SK-N-SH (cell line): ENCODE data around the gene C9. TPM values are rescaled to one million over a fixed set of nuclear protein-coding genes. Genes with fewer than 3 reads are reported as not detected.

Source experiments
- CTCF ChIA-PET: fragments of 300-600, 350-600 bp; formaldehyde crosslinking; extraction: SDS; loops from one replicate; lab custom pipeline; 2021; lab: Yijun Ruan, JAX
- POLR2A ChIA-PET: fragments of 350-600 bp; sonication (Branson Sonifier 250); formaldehyde crosslinking; extraction: SDS; loops from one replicate; lab custom pipeline; 2020; ENCODE audit warnings: antibody characterized with exemption, inconsistent platforms; lab: Yijun Ruan, JAX
- DNase-seq: peaks from one replicate; pipeline ENCODE4 v3.0.0; 2012
- H2AFZ ChIP-seq: fragments of 200-600 bp; sonication (generic); 2 replicates; pipeline ENCODE4 v1.8.1; 2016; ENCODE audit warnings: antibody characterized with exemption, mild to moderate bottlenecking, low read depth
- H3F3A ChIP-seq: fragments of 200-600 bp; sonication (generic); replicated peaks from 2 replicates; pipeline ENCODE3; 2016; ENCODE audit warnings: antibody characterized with exemption, mild to moderate bottlenecking; ENCODE audit not compliant: insufficient read depth
- H3K27ac ChIP-seq, 2 experiments: fragments of 200-500 bp in 1 of 2; fragments of 200-600 bp in 1 of 2; sonication (Bioruptor generic) in 1 of 2; sonication (generic), shearing (Covaris generic) in 1 of 2; 2 replicates each; pipeline versions ENCODE4 v1.5.1 to v1.6.1; 2014 to 2016; ENCODE audit warnings: low read depth in 2 of 2, inconsistent platforms in 1 of 2, low read length in 1 of 2, mild to moderate bottlenecking in 1 of 2, mixed read lengths in 1 of 2
- H3K27me3 ChIP-seq: fragments of 200-600 bp; sonication (generic), shearing (Covaris generic); 2 replicates; pipeline ENCODE4 v1.6.1; 2016; ENCODE audit warnings: mixed run types; ENCODE audit not compliant: insufficient read depth
- H3K36me3 ChIP-seq, 2 experiments: fragments of 200-500 bp in 1 of 2; fragments of 200-600 bp in 1 of 2; sonication (Bioruptor generic) in 1 of 2; sonication (generic) in 1 of 2; replicated peaks in 1 of 2; 2 replicates each; pipeline versions ENCODE3 to v1.5.1; 2014 to 2016; ENCODE audit warnings: low read length in 1 of 2, mild to moderate bottlenecking in 1 of 2; ENCODE audit not compliant: insufficient read depth in 2 of 2, control insufficient read depth in 1 of 2
- H3K4me1 ChIP-seq, 2 experiments: fragments of 200-500 bp in 1 of 2; fragments of 200-600 bp in 1 of 2; sonication (Bioruptor generic) in 1 of 2; sonication (generic), shearing (Covaris generic) in 1 of 2; 2 replicates each; pipeline versions ENCODE4 v1.5.1 to v1.6.1; 2014 to 2016; ENCODE audit warnings: low read depth in 1 of 2, low read length in 1 of 2, mixed run types in 1 of 2; ENCODE audit not compliant: insufficient read depth in 2 of 2, control insufficient read depth in 1 of 2
- H3K4me2 ChIP-seq: fragments of 200-600 bp; sonication (generic), shearing (Covaris generic); 2 replicates; pipeline ENCODE4 v1.6.1; 2017; ENCODE audit warnings: mixed run types
- H3K4me3 ChIP-seq, 2 experiments: fragments of 200-500 bp in 1 of 2; fragments of 200-600 bp in 1 of 2; sonication (Bioruptor generic) in 1 of 2; sonication (generic), shearing (Covaris generic) in 1 of 2; 2 replicates each; pipeline versions ENCODE4 v1.5.1 to v1.8.1; 2014 to 2016; ENCODE audit warnings: low read depth in 2 of 2, inconsistent platforms in 1 of 2, low read length in 1 of 2, mild to moderate bottlenecking in 1 of 2, mixed read lengths in 1 of 2, moderate library complexity in 1 of 2
- H3K79me2 ChIP-seq: fragments of 200-600 bp; sonication (generic); 2 replicates; pipeline ENCODE4 v1.8.1; 2017; ENCODE audit warnings: mild to moderate bottlenecking; ENCODE audit not compliant: insufficient read depth
- H3K9ac ChIP-seq: fragments of 200-600 bp; sonication (generic); 2 replicates; pipeline ENCODE4 v1.6.1; 2017; ENCODE audit warnings: mixed run types
- H3K9me2 ChIP-seq: fragments of 200-600 bp; sonication (generic); 2 replicates; pipeline ENCODE4 v1.6.1; 2017; ENCODE audit warnings: mixed run types
- H3K9me3 ChIP-seq: fragments of 200-600 bp; sonication (generic); 2 replicates; pipeline ENCODE4 v1.6.1; 2017; ENCODE audit warnings: mixed run types, mild to moderate bottlenecking, moderate library complexity
- H4K20me1 ChIP-seq: fragments of 200-600 bp; sonication (generic); 2 replicates; pipeline ENCODE4 v1.6.1; 2017; ENCODE audit warnings: mild to moderate bottlenecking, mixed run types; ENCODE audit not compliant: insufficient read depth
- CHD2 ChIP-seq: fragments of 150-350 bp; IDR thresholded peaks from 2 replicates; pipeline ENCODE4 v1.6.1; 2018; ENCODE audit warnings: low read length; ENCODE audit not compliant: partially characterized antibody
- CTCF ChIP-seq: fragments of 200-600 bp; sonication (generic); IDR thresholded peaks from 2 replicates; pipeline ENCODE4 v1.6.1; 2017; ENCODE audit warnings: antibody characterized with exemption, mild to moderate bottlenecking, moderate library complexity
- EP300 ChIP-seq, 2 experiments: IDR thresholded peaks; 2 replicates each; pipeline versions ENCODE4 v1.4.0 to v1.6.1; 2012; ENCODE audit warnings: borderline replicate concordance in 1 of 2, low read depth in 1 of 2, low read length in 1 of 2
- FOSL2 ChIP-seq: IDR thresholded peaks from 2 replicates; pipeline ENCODE4 v1.4.0; 2012; ENCODE audit warnings: low read depth, mild to moderate bottlenecking, moderate library complexity, borderline replicate concordance
- GABPA ChIP-seq: IDR thresholded peaks from 2 replicates; pipeline ENCODE4 v1.4.0; 2012; ENCODE audit warnings: low read depth, mild to moderate bottlenecking
- MEF2A ChIP-seq: IDR thresholded peaks from 2 replicates; pipeline ENCODE4 v1.4.0; 2012; ENCODE audit warnings: low read depth, borderline replicate concordance
- RAD21 ChIP-seq: IDR thresholded peaks from 2 replicates; pipeline ENCODE4 v1.6.1; 2012; ENCODE audit warnings: mild to moderate bottlenecking, low read length
- RFX5 ChIP-seq: IDR thresholded peaks from 2 replicates; pipeline ENCODE4 v1.6.1; 2012; ENCODE audit warnings: mild to moderate bottlenecking, improper control_type of control experiment, low read length
- RXRA ChIP-seq: IDR thresholded peaks from 2 replicates; pipeline ENCODE4 v1.4.0; 2012; ENCODE audit warnings: low read depth, mild to moderate bottlenecking, borderline replicate concordance
- SMC3 ChIP-seq: IDR thresholded peaks from 2 replicates; pipeline ENCODE4 v1.6.1; 2012; ENCODE audit warnings: low read depth, low read length, improper control_type of control experiment
- ZBTB33 ChIP-seq: IDR thresholded peaks from 2 replicates; pipeline ENCODE4 v1.4.0; 2012; ENCODE audit warnings: low read depth, borderline replicate concordance
- WGBS: methylation state at CpG from one replicate; pipeline ENCODE4 v1.1.6; 2017; ENCODE audit warnings: low lambda C conversion rate; 5-methylcytosine and 5-hydroxymethylcytosine counted together
- polyA plus RNA-seq, 3 experiments: library from polyadenylated mRNA; depleted of rRNA; stranded (reverse); fragments of >200 nt; gene quantifications; 2 replicates each; pipeline ENCODE4 v1.2.3, GENCODE V29; 2012

Gene C9
- polyA plus RNA-seq, 1 of the 3 experiments (the other 2 are of a cell fraction), result not detected

- 25% methylated on average over 2 of the region's 2 CpGs for WGBS
Observed at GRCh38 chr5:39377613-39378012, 13.3 kb upstream of the C9 start.

GRCh38 chr5:39376293-39376714, 12.0 kb upstream of the C9 start:
- POLR2A ChIA-PET, result no interaction called here
- H3K36me3 ChIP-seq, result peaks cover 55 to 61% of the 10 kb centered on the region in 2 experiments
- H3F3A ChIP-seq, result peaks cover 4% of the 10 kb centered on the region
- no peak overlapping the region; a peak in 1 of 4 replicates for H3K4me3 ChIP-seq
- H3K4me1 ChIP-seq, result no peaks in the 10 kb centered on the region
- no peak overlapping the region for H3K9ac ChIP-seq
- no peak overlapping the region for H3K27ac ChIP-seq
- no peak overlapping the region for H2AFZ ChIP-seq
- no peaks in the 10 kb centered on the region for H3K79me2 ChIP-seq
- TF ChIP-seq FOSL2 (no peak), CTCF (peak; percentile 89), SMC3 (peak; percentile 69), RAD21 (peak; percentile 73), MEF2A (no peak), CHD2 (no peak)
- H3K9me3 ChIP-seq, result no peaks in the 10 kb centered on the region
- H3K9me2 ChIP-seq, result no peaks in the 10 kb centered on the region
- 13% methylated on average over 3 of the region's 3 CpGs for WGBS
- H3K27me3 ChIP-seq, result no peaks in the 10 kb centered on the region
- CTCF ChIA-PET, result interaction anchor here (0.6 to 3.1 kb wide), 29 partner anchors 9 to 205 kb away, joined by 3 to 34 read pairs (median 4); partner anchors contain the start of genes C9 and DAB2
- no peak overlapping the region for H3K4me2 ChIP-seq
- DNase-seq, result peak; percentile 30
- H4K20me1 ChIP-seq, result no peaks in the 10 kb centered on the region

More at GRCh38 chr5:39377613-39378012, 13.3 kb upstream of the C9 start:
- H3K9me3 ChIP-seq, result no peaks in the 10 kb centered on the region
- H3K4me3 ChIP-seq, result no peak overlapping the region
- peak overlapping the region in 1 of 2 experiments; percentile 1; a peak in 1 of 4 replicates for H3K27ac ChIP-seq
- DNase-seq, result no peak
- TF ChIP-seq EP300 (IDR thresholded peaks at IDR 0.05; ENCODE audit: borderline replicate concordance in 1 of 2, low read depth in 1 of 2, low read length in 1 of 2) (no peak), SMC3 (no peak), RXRA (no peak)
- TF ChIP-seq, all 33 proteins: peak for 0
- Histone ChIP-seq H3K79me2 (no peaks in the 10 kb centered on the region), H3K36me3 (peaks cover 50 to 59% of the 10 kb centered on the region in 2 experiments), H2AFZ (no peak overlapping the region), H3K9ac (no peak overlapping the region), H3K27me3 (no peaks in the 10 kb centered on the region), H3F3A (peaks cover under 1% of the 10 kb centered on the region), H3K9me2 (no peaks in the 10 kb centered on the region), H4K20me1 (no peaks in the 10 kb centered on the region), H3K4me2 (no peak overlapping the region), H3K4me1 (no peaks in the 10 kb centered on the region)
- CTCF ChIA-PET, result interaction anchor here (0.7 to 2.3 kb wide), 4 partner anchors 12 to 187 kb away, joined by 3 to 6 read pairs (median 4); no protein-coding TSS in a partner anchor
- POLR2A ChIA-PET, result no interaction called here

GRCh38 chr5:39373791-39374190, 9.5 kb upstream of the C9 start:
- H3K9me3 ChIP-seq, result no peaks in the 10 kb centered on the region
- H2AFZ ChIP-seq, result no peak overlapping the region
- no peak overlapping the region for H3K4me3 ChIP-seq
- no peaks in the 10 kb centered on the region; a peak in 1 of 4 replicates for H3K4me1 ChIP-seq
- DNase-seq, result no peak
- POLR2A ChIA-PET, result no interaction called here
- H3F3A ChIP-seq, result peaks cover 9% of the 10 kb centered on the region
- no peaks in the 10 kb centered on the region for H3K79me2 ChIP-seq
- no peak for TF ChIP-seq RFX5
- no peak for TF ChIP-seq FOSL2
- no peak for TF ChIP-seq ZBTB33
- TF ChIP-seq GABPA, result no peak
- TF ChIP-seq, all 33 proteins: peak for 0
- Histone ChIP-seq H3K9me2 (no peaks in the 10 kb centered on the region), H4K20me1 (no peaks in the 10 kb centered on the region), H3K4me2 (no peak overlapping the region), H3K9ac (no peak overlapping the region), H3K27ac (no peak overlapping the region), H3K27me3 (no peaks in the 10 kb centered on the region), H3K36me3 (peaks cover 41 to 60% of the 10 kb centered on the region in 2 experiments)
- 29% methylated on average over 2 of the region's 2 CpGs for WGBS
- CTCF ChIA-PET, result interaction anchor here (3.1 kb wide), 1 partner anchor 174 kb away, joined by 34 read pairs; no protein-coding TSS in a partner anchor
